GM19193 (cell line): Measurements from ENCODE around the gene SPEN.

Experiments
- POLR2A ChIP-seq: IDR thresholded peaks from 4 replicates; pipeline ENCODE4 v1.6.1; 2011; ENCODE audit not compliant: insufficient read depth, insufficient read length; ENCODE audit errors: extremely low read depth

The SPEN gene

DNA sequence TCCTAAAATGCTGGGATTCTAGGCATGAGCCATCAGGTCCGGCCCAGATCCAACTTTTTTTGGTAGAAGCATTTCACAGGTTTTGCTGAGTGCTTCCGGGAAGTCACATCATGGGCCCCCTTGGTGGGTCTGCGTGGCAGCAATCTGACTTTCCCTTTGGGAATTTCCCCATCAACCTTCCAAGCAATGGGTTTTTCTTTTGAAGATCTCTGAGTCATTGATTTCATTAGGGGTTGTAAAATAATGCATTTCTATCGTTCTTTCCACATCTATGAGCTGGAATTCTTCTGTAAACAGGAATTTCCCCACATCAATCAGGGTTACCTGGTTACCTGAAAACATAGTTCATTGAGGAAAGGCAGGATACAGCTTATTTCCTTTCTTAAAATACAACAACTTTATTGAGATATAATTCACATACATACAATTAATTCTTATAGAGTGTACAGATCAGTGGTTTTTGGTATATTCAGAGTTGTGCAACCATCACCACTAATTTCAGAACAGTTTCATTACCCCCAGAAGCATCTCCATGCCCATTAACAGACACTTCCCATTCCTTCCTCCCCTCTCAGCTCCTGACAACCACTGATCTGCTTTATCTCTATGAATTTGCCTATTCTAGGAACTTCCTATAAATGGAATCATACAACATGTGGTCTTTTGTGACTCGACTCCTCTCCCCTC, 138.2 kb downstream of the SPEN start:
- no peak for TF ChIP-seq POLR2A

DNA sequence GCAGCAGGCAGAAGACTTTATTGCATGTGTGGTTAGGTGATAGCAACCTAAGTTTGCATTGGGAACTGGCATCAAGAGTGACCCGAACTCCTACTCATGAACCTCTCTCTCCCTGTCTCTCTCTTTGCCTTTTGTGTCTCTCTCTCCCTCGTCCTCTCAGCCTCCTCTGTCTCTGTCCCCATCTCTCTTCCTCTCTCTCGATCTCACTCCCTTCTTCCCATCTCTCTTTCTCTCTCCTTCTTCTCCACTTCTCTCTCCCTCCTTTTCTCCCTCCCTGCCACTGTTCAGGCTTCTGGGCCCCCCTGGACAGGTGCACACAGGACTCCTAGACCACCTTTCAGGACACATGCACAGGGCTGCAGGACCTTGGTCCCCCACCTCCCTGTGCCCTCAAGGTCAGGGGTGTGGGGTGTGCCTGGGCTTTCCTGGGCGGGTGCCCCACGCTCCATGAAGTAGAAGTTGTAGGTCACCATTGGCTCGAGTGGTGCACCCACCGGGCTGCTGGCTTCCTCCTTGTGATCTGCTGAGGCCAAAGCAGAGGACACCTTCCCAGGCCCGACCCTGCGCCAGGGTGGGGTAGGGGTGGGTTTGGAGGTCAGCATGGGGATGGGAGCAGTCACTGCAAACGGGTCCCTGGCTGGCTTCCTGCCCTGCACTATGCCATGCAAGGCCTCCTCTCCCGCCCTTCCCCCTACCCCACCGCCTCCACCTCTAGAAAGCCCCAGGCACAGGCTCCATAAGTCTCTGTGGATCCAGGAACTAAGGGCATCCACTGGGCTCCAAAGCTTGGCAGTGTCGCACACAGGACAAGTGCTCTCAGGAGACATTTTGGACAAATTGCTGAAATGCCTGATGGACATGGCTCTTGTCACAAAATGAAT, 141.6 kb downstream of the SPEN start:
- no peak for TF ChIP-seq POLR2A

DNA sequence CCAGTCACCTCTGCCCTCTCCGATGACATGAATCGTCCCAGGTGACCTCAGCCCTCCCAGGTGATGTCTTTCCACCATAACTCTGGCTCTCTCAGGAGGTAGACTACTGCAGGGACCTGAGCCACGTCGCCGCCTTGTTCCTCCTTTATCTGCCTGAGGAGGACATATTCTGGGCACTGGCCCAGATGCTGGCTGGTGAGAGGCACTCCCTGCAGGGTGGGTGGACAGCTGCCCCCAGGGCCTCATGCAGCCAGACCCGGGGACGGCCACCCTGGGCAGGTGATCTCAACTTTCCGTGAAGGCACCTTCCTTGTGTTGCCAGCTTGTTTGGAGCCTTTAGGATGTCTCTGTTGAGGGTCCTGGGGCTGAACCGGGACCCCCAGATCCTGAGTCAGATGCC, 142.3 kb downstream of the SPEN start:
- TF ChIP-seq POLR2A, result no peak
